HAP-1 (cell line): ENCODE data around the gene NEURL4.

ENCODE experiments used
- DNase-seq, 2 experiments: peaks; one replicate each; pipeline ENCODE4 v3.0.0-alpha.2; 2016 to 2020; ENCODE audit warnings: low spot score in 2 of 2
- H3K27me3 ChIP-seq: fragments of 250-450 bp; sonication (Bioruptor Pico); 2 replicates; pipeline ENCODE4 v1.5.1; 2020; ENCODE audit warnings: low read depth, mild to moderate bottlenecking, moderate library complexity
- H3K36me3 ChIP-seq: fragments of 250-450 bp; sonication (Bioruptor Pico); replicated peaks from 2 replicates; pipeline ENCODE4 v1.5.1; 2020; ENCODE audit warnings: mild to moderate bottlenecking
- H3K4me1 ChIP-seq: fragments of 250-450 bp; sonication (Bioruptor Pico); 2 replicates; pipeline ENCODE4 v1.5.1; 2020; ENCODE audit warnings: mild to moderate bottlenecking
- H3K4me3 ChIP-seq: fragments of 250-450 bp; sonication (Bioruptor Pico); 2 replicates; pipeline ENCODE4 v1.5.1; 2020; ENCODE audit warnings: mild to moderate bottlenecking, moderate library complexity
- H3K9me3 ChIP-seq: fragments of 250-450 bp; sonication (Bioruptor Pico); 2 replicates; pipeline ENCODE4 v1.5.1; 2020; ENCODE audit warnings: mild to moderate bottlenecking, moderate library complexity
- in situ Hi-C: fragments of 300-500 bp; cut with MboI; formaldehyde crosslinking; loops from 3 replicates; pipeline ENCODE4 v1.14.3; 2020; ENCODE audit warnings: low sequenced_read_pairs, inconsistent platforms, mixed read lengths

The NEURL4 gene

GRCh38 chr17:7311110-7311705 lies 17.9 kb downstream of the NEURL4 start:
- no peak overlapping the region for H3K4me3 ChIP-seq
- peaks cover 75% of the 10 kb centered on the region for H3K36me3 ChIP-seq
- no peak for DNase-seq
- no peaks in the 10 kb centered on the region for H3K9me3 ChIP-seq
- in situ Hi-C loops: no loop called here
- peaks cover 12% of the 10 kb centered on the region for H3K4me1 ChIP-seq
- no peaks in the 10 kb centered on the region for H3K27me3 ChIP-seq

- peaks cover 7% of the 10 kb centered on the region for H3K4me1 ChIP-seq
- no peaks in the 10 kb centered on the region for H3K27me3 ChIP-seq
- no peaks in the 10 kb centered on the region for H3K9me3 ChIP-seq
- in situ Hi-C loops: no loop called here
- DNase-seq: no peak
- peak overlapping the region; percentile 90 for H3K4me3 ChIP-seq
- H3K36me3 ChIP-seq: peaks cover 65% of the 10 kb centered on the region
Observed at GRCh38 chr17:7309628-7310027, 19.5 kb downstream of the NEURL4 start.

- Histone ChIP-seq H3K9me3 (no peaks in the 10 kb centered on the region), H3K4me3 (peak overlapping the region; percentile 90), H3K4me1 (peaks cover 3% of the 10 kb centered on the region), H3K36me3 (peaks cover 59% of the 10 kb centered on the region), H3K27me3 (no peaks in the 10 kb centered on the region)
- peak; percentile 83 to 90 for DNase-seq
- in situ Hi-C loops: no loop called here
Observed at GRCh38 chr17:7308625-7309433, 20.3 kb downstream of the NEURL4 start.

GRCh38 chr17:7307686-7308624 lies 21.2 kb downstream of the NEURL4 start:
- peaks cover 50% of the 10 kb centered on the region for H3K36me3 ChIP-seq
- peak in 1 of 2 experiments; percentile 70 for DNase-seq
- no peaks in the 10 kb centered on the region for H3K27me3 ChIP-seq
- peak overlapping the region; percentile 90 for H3K4me3 ChIP-seq
- no peaks in the 10 kb centered on the region for H3K9me3 ChIP-seq
- in situ Hi-C loops: no loop called here
- H3K4me1 ChIP-seq: peaks cover 3% of the 10 kb centered on the region

DNA sequence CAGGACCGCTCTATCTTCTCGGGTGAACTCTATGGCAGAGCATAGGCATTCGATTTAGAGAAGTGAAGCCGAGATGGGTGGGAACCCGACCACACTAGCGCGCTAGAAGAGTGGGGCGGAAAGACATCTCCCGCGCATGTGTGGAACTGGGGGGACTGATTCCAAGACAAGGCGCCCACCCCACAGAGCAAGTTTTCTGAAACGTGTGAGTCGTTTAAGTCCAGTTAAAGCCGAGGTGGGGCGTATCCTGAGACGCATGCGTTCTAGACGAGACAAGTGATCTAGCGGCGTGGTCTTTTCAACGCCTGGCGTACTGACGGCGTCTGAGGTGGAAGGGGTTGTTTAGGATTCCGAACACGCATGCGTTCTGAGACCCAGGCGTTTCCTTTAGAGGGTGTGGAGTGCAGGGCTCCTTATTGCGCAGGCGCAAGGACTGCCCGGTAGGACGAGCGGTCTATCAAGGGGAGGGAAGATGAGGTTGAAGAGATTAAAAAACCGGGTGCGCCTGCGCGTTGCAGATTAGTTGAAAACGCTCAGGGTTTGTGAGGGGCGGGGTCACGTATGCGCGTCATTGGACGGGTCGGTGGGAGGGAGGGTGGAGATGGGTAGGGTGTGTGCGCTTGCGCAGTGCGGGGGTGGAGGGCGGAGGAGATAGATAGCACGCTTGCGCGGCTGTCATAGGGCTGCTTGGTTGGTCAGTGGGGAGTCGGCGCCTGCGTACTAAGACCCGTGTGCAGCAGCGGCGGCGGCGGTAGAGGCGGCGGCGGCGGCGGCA lies 22.0 kb downstream of the NEURL4 start, which contains the start of gene EIF5A:
Gene EIF5A (plus strand): TSS at position 718 of the 775 bp plus-strand sequence. CDS start 2,008 bp downstream, outside the sequence.
- Histone ChIP-seq H3K9me3 (no peaks in the 10 kb centered on the region), H3K4me3 (peak within 1 kb of the TSS; percentile 90), H3K27me3 (no peaks in the 10 kb centered on the region), H3K36me3 (peaks cover 42% of the 10 kb centered on the region), H3K4me1 (peaks cover 3% of the 10 kb centered on the region)
- in situ Hi-C loops: no loop called here
- peak; percentile 100 for DNase-seq

- Histone ChIP-seq H3K9me3 (no peaks in the 10 kb centered on the region), H3K27me3 (no peaks in the 10 kb centered on the region), H3K4me3 (no peak overlapping the region), H3K4me1 (no peaks in the 10 kb centered on the region; the same call in none of the 2 replicates), H3K36me3 (peaks cover 16% of the 10 kb centered on the region)
- in situ Hi-C loops: no loop called here
- no peak for DNase-seq
Observed at GRCh38 chr17:7304179-7304578, 25.0 kb downstream of the NEURL4 start.

DNA sequence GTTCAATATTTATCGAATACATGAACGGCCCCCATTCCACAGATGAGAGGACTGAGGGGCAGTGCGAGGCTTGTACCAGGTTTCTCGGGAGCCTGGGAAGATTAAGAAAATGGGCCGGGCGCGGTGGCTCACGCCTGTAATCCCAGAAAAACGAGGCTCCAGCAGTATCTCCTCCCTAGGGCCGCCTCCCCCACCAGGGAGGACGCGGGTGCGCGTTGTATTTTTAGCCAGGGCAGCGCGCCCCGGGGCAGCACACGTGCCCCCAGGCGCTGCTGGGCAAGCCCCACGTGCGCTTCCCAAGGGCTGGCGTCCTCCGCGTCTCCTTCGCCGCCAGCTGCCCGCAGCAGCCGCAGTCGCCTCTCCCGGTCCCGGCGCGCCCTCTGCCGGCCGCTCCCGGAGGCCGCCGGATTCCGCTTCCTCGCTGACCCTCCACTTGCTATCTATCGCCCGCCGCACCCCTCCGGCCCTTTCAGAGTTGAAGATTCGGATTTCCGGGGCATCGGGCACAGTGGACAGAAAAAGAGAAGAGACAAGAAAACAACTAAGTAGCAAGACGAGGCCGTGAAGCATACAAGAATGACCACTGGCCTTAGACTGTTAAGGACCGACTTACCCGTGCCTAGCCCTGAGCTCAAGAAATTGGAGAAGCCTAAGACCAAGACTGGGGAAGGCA lies 32.8 kb downstream of the NEURL4 start:
- DNase-seq: peak; percentile 70 to 90
- peaks cover 6% of the 10 kb centered on the region for H3K27me3 ChIP-seq
- in situ Hi-C loops: no loop called here

DNA sequence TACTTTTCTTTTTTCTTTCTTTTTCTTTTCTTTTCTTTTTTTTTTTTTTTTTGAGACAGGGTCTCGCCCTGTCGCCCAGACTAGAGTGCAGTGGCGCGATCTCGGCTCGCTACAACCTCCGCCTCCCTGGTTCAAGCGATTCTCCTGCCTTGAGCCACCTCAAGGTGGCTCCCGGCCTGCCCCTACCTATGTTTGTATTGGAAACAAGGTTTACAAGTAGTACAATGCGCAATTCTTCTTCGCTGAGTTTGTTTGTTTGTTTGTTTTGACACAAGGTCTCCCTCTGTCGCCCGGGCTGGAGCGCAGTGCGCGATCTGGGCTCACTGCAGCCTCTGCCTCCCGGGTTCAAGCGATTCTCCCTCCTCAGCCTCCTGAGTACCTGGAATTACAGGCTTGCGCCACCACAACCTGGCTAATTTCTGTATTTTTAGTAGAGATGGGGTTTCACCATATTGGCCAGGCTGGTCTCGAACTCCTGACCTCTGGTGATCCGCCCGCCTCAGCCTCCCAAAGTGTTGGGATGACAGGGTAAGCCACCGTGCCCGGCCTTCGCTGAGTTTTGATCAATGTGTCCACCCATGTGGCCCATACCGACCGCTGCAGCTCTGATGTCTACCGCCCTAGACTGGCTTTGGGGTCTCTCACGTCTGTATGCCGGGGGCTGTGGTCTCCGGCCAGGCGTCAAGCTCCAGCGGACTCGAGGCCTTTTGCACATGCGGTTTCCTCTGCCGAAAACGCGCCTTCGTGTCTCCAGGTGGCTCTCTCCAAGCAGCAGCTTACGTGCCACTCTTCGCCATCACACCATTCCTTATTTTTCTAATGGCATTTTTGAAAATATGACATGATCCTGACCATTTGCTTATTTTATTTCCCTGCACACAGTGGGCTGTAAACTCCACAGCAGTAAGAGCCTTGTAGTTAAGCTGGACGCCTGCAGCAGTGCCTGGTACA lies 33.6 kb downstream of the NEURL4 start:
- Histone ChIP-seq H3K36me3 (no peaks in the 10 kb centered on the region), H3K27me3 (peaks cover 6% of the 10 kb centered on the region), H3K4me1 (peaks cover 14% of the 10 kb centered on the region), H3K9me3 (no peaks in the 10 kb centered on the region), H3K4me3 (no peak overlapping the region)
- in situ Hi-C loops: no loop called here
- no peak for DNase-seq

More for the DNA sequence above, 32.8 kb downstream of the NEURL4 start:
- H3K4me3 ChIP-seq: no peak overlapping the region
- H3K4me1 ChIP-seq: peaks cover 14% of the 10 kb centered on the region
- H3K36me3 ChIP-seq: no peaks in the 10 kb centered on the region
- no peaks in the 10 kb centered on the region for H3K9me3 ChIP-seq

GRCh38 chr17:7294614-7295153 lies 34.5 kb downstream of the NEURL4 start, which contains the start of gene YBX2:
Gene YBX2 (minus strand): TSS chr17:7294639. CDS start chr17:7294500, 139 bp downstream.
- Histone ChIP-seq H3K27me3 (peaks cover 6% of the 10 kb centered on the region), H3K36me3 (no peaks in the 10 kb centered on the region), H3K9me3 (no peaks in the 10 kb centered on the region), H3K4me3 (peak within 1 kb of the TSS; percentile 14), H3K4me1 (peaks cover 14% of the 10 kb centered on the region)
- in situ Hi-C loops: no loop called here
- DNase-seq: peak; percentile 84 to 95

- DNase-seq: peak in 1 of 2 experiments; percentile 85
- H3K36me3 ChIP-seq: no peaks in the 10 kb centered on the region
- peak overlapping the region; percentile 14 for H3K4me3 ChIP-seq
- H3K9me3 ChIP-seq: no peaks in the 10 kb centered on the region
- in situ Hi-C loops: no loop called here
- H3K4me1 ChIP-seq: peaks cover 14% of the 10 kb centered on the region
- peaks cover 6% of the 10 kb centered on the region for H3K27me3 ChIP-seq
Observed at GRCh38 chr17:7293816-7294613, 35.1 kb downstream of the NEURL4 start.

GRCh38 chr17:7293159-7293558 lies 36.0 kb downstream of the NEURL4 start:
- Histone ChIP-seq H3K27me3 (peaks cover 6% of the 10 kb centered on the region), H3K36me3 (no peaks in the 10 kb centered on the region), H3K9me3 (no peaks in the 10 kb centered on the region), H3K4me1 (peaks cover 14% of the 10 kb centered on the region), H3K4me3 (no peak overlapping the region)
- in situ Hi-C loops: no loop called here
- DNase-seq: no peak
